ENCODE data around the gene OOEP. TPM values are rescaled to one million over a fixed set of nuclear protein-coding genes. Genes with fewer than 3 reads are reported as not detected.

The OOEP gene
- total RNA-seq, 1 donor from 2014 or later, result not detected

Other genes starting within 250 kb of the OOEP start
- gene KHDC1L, start 144.4 kb downstream of the OOEP start, total RNA-seq, result not detected
- 0.35 TPM for gene KHDC1, start 106.7 kb downstream of the OOEP start, total RNA-seq
- gene DPPA5, start 15.6 kb downstream of the OOEP start, total RNA-seq, result not detected
- gene KHDC3L, start 7.2 kb downstream of the OOEP start, total RNA-seq, result not detected
- gene DDX43, start 24.9 kb upstream of the OOEP start, total RNA-seq, result 0.32 TPM
- gene CGAS, start 82.4 kb upstream of the OOEP start, total RNA-seq, result 6.0 TPM
- 20.3 TPM for gene MTO1, start 91.8 kb upstream of the OOEP start, total RNA-seq
- gene EEF1A1, start 151.1 kb upstream of the OOEP start, total RNA-seq, result 8,244 TPM